Lung (tissue), 13 donors: ENCODE results near the gene POU6F2. TPM values are rescaled to one million over a fixed set of nuclear protein-coding genes. Genes with fewer than 3 reads are reported as not detected.

Experiments
- ATAC-seq: fragments of 200-7000 bp; cut with Tn5 transposase; one replicate; pipeline ENCODE4 v1.9.1; 2020; ENCODE audit warnings: moderate number of reproducible peaks; ENCODE audit not compliant: insufficient read depth, low FRiP score
- DNase-seq, 3 donors: peaks; one replicate each; pipeline ENCODE4 v3.0.0-alpha.2; 2013 to 2017
- H3K27ac ChIP-seq, 2 donors: one replicate each; pipeline ENCODE4 v1.5.1; 2013; ENCODE audit warnings: mild to moderate bottlenecking in 2 of 2, moderate library complexity in 2 of 2, control low read depth in 1 of 2, inconsistent platforms in 1 of 2, low read depth in 1 of 2, low read length in 1 of 2
- H3K27me3 ChIP-seq, 3 donors: one replicate each; pipeline ENCODE4 v1.5.1; 2013; ENCODE audit warnings: low read length in 2 of 3; ENCODE audit not compliant: control insufficient read depth in 3 of 3, insufficient read depth in 3 of 3
- H3K36me3 ChIP-seq, 4 donors: one replicate each; pipeline ENCODE4 v1.5.1; 2013; ENCODE audit warnings: low read length in 4 of 4, mild to moderate bottlenecking in 1 of 4, moderate library complexity in 1 of 4; ENCODE audit not compliant: control insufficient read depth in 4 of 4, insufficient read depth in 4 of 4
- H3K4me1 ChIP-seq, 5 donors: one replicate each; pipeline ENCODE4 v1.5.1; 2013; ENCODE audit warnings: low read length in 5 of 5, mild to moderate bottlenecking in 2 of 5, moderate library complexity in 1 of 5; ENCODE audit not compliant: control insufficient read depth in 5 of 5, insufficient read depth in 5 of 5
- H3K4me3 ChIP-seq: one replicate; pipeline ENCODE4 v1.5.1; 2013; ENCODE audit warnings: mild to moderate bottlenecking, control low read depth, moderate library complexity
- H3K9ac ChIP-seq, 2 donors: one replicate each; pipeline ENCODE4 v1.5.1; 2013; ENCODE audit warnings: low read length in 2 of 2, control low read depth in 1 of 2; ENCODE audit not compliant: insufficient read depth in 1 of 2
- H3K9me3 ChIP-seq, 4 donors: one replicate each; pipeline ENCODE4 v1.5.1; 2013; ENCODE audit warnings: low read length in 3 of 4, mild to moderate bottlenecking in 1 of 4, moderate library complexity in 1 of 4; ENCODE audit not compliant: control insufficient read depth in 4 of 4, insufficient read depth in 3 of 4
- WGBS, 2 donors: extraction: QIAGEN DNeasy Blood & Tissue Kit; methylation state at CpG; one replicate each; pipeline ENCODE4 v1.1.7; 2013; 5-methylcytosine and 5-hydroxymethylcytosine counted together
- polyA plus RNA-seq, 2 donors: library from polyadenylated mRNA; stranded (reverse); fragments of 200-250 nt; gene quantifications; one replicate each; pipeline ENCODE4 v1.2.1, GENCODE V29; 2013
- small RNA-seq: library from RNA; depleted of rRNA; stranded (forward); fragments of <200 nt; gene quantifications from one replicate; pipeline ENCODE3, GENCODE V24; 2014; ENCODE audit warnings: low replicate concordance
- total RNA-seq, 2 donors: library from RNA; depleted of rRNA in 1 of 2; stranded (reverse); fragments of >200 nt in 1 of 2; gene quantifications; one replicate each; pipeline ENCODE4 v1.2.1, GENCODE V29; 2014 to 2021
- TF ChIP-seq, protein P1 (sequence below): IDR thresholded peaks from 2 replicates; pipeline ENCODE4 v1.5.1; 2012; ENCODE audit warnings: mild to moderate bottlenecking; ENCODE audit errors: control extremely low read depth, extremely low read depth
- donor health status: control.
- donor health status: control.
- donor health status: Bipolar disorder and iron deficiency.
- donor health status: healthy.
- donor health status: DM: yes; HTN: yes; CAD: no.

The POU6F2 gene
- total and polyA plus RNA-seq, 4 donors = 0.08 to 0.18 TPM; not detected in 2

DNA sequence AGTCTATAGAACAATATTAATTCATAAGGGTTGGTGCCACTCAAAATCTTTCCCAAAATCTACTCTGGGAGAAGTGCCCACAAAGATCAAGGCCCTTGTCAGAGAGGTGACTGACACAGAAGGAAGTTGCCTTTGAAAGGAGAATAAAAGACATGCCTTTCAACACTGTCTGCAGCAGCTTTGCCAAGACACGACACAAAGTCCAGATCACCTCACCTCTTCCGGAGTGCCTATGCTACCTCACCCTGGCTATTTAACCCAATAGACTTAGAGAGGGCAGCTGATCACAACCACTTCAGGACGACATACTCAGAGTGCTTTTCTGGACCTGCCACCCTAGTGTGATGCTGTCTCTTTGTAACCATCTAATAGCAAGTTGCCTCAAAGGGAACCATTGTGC, 539.5 kb downstream of the POU6F2 start:
- Histone ChIP-seq H3K4me1 (no peaks in the 10 kb centered on the region), H3K9ac (no peak overlapping the region), H3K4me3 (no peak overlapping the region), H3K9me3 (peaks cover 0 to 2% (median 0%) of the 10 kb centered on the region in 4 donors), H3K27me3 (peaks cover 0 to 2% (median 0%) of the 10 kb centered on the region in 3 donors), H3K36me3 (no peaks in the 10 kb centered on the region), H3K27ac (no peak overlapping the region)
- ATAC-seq = no peak
- TF ChIP-seq, protein P1, sequence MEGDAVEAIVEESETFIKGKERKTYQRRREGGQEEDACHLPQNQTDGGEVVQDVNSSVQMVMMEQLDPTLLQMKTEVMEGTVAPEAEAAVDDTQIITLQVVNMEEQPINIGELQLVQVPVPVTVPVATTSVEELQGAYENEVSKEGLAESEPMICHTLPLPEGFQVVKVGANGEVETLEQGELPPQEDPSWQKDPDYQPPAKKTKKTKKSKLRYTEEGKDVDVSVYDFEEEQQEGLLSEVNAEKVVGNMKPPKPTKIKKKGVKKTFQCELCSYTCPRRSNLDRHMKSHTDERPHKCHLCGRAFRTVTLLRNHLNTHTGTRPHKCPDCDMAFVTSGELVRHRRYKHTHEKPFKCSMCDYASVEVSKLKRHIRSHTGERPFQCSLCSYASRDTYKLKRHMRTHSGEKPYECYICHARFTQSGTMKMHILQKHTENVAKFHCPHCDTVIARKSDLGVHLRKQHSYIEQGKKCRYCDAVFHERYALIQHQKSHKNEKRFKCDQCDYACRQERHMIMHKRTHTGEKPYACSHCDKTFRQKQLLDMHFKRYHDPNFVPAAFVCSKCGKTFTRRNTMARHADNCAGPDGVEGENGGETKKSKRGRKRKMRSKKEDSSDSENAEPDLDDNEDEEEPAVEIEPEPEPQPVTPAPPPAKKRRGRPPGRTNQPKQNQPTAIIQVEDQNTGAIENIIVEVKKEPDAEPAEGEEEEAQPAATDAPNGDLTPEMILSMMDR = no peak
- 69 to 85% methylated on average over 3 of the region's 3 CpGs for WGBS, 2 donors
- no peak for DNase-seq

Small RNAs within 50 kb of the gene (small RNA-seq; reads per million reads assigned to genes)
- not detected for gene SNORA20B

Other genes starting within 250 kb of the POU6F2 start
- gene VPS41, start 68.7 kb upstream of the POU6F2 start, total RNA-seq = 10 to 100 TPM; 77.3 to 88.6 TPM
- 10 to 100 TPM; 13.8 to 18.9 TPM for gene VPS41, start 68.7 kb upstream of the POU6F2 start, polyA plus RNA-seq